ENCODE results near the gene IRF2BP2.

IRF2BP2 gene

GRCh38 chr1:234582681-234583301 lies 27.2 kb downstream of the IRF2BP2 start:
- no peak for DNase-seq

GRCh38 chr1:234582186-234582585 lies 27.8 kb downstream of the IRF2BP2 start:
- no peak for DNase-seq

- no peak for DNase-seq
These were observed 28.8 kb downstream of the IRF2BP2 start for GRCh38 chr1:234581063-234581714.

GRCh38 chr1:234579967-234580366 lies 30.0 kb downstream of the IRF2BP2 start:
- DNase-seq, result no peak

GRCh38 chr1:234578735-234579134 lies 31.2 kb downstream of the IRF2BP2 start:
- DNase-seq, result no peak

- no peak for DNase-seq
These were observed 31.9 kb downstream of the IRF2BP2 start for GRCh38 chr1:234578087-234578486.

GRCh38 chr1:234573711-234574299 lies 36.2 kb downstream of the IRF2BP2 start:
- DNase-seq, result no peak

GRCh38 chr1:234572966-234573365 lies 37.0 kb downstream of the IRF2BP2 start:
- no peak for DNase-seq

GRCh38 chr1:234571702-234572101 lies 38.3 kb downstream of the IRF2BP2 start:
- no peak for DNase-seq

- no peak for DNase-seq
These were observed 39.5 kb downstream of the IRF2BP2 start for GRCh38 chr1:234570329-234571120.

GRCh38 chr1:234568345-234568744 lies 41.6 kb downstream of the IRF2BP2 start:
- DNase-seq, result no peak

GRCh38 chr1:234565132-234565531 lies 44.8 kb downstream of the IRF2BP2 start:
- DNase-seq, result no peak

GRCh38 chr1:234564035-234565029 lies 45.6 kb downstream of the IRF2BP2 start:
- DNase-seq, result peak; percentile 21

- DNase-seq, result no peak
These were observed 47.6 kb downstream of the IRF2BP2 start for GRCh38 chr1:234562334-234562733.

- DNase-seq, result no peak
These were observed 48.7 kb downstream of the IRF2BP2 start for GRCh38 chr1:234561319-234561718.

- no peak for DNase-seq
These were observed 49.9 kb downstream of the IRF2BP2 start for GRCh38 chr1:234559902-234560676.

- DNase-seq, result no peak
These were observed 50.7 kb downstream of the IRF2BP2 start for GRCh38 chr1:234559152-234559901.

- DNase-seq, result no peak
These were observed 51.6 kb downstream of the IRF2BP2 start for GRCh38 chr1:234558330-234558836.

GRCh38 chr1:234556245-234556943 lies 53.6 kb downstream of the IRF2BP2 start:
- DNase-seq, result no peak

All from activated CD4-positive, alpha-beta T cell treated with anti-CD3 and anti-CD28 coated beads for 48 hours (primary cell).